ENCODE measurements around the gene ST8SIA5.
"Not testable (repeated sequence)": the region's sequence is repeated elsewhere in the genome, so short reads cannot be mapped to it uniquely, and the experiment has no call there.

The ST8SIA5 gene, protein sequence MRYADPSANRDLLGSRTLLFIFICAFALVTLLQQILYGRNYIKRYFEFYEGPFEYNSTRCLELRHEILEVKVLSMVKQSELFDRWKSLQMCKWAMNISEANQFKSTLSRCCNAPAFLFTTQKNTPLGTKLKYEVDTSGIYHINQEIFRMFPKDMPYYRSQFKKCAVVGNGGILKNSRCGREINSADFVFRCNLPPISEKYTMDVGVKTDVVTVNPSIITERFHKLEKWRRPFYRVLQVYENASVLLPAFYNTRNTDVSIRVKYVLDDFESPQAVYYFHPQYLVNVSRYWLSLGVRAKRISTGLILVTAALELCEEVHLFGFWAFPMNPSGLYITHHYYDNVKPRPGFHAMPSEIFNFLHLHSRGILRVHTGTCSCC

DNA sequence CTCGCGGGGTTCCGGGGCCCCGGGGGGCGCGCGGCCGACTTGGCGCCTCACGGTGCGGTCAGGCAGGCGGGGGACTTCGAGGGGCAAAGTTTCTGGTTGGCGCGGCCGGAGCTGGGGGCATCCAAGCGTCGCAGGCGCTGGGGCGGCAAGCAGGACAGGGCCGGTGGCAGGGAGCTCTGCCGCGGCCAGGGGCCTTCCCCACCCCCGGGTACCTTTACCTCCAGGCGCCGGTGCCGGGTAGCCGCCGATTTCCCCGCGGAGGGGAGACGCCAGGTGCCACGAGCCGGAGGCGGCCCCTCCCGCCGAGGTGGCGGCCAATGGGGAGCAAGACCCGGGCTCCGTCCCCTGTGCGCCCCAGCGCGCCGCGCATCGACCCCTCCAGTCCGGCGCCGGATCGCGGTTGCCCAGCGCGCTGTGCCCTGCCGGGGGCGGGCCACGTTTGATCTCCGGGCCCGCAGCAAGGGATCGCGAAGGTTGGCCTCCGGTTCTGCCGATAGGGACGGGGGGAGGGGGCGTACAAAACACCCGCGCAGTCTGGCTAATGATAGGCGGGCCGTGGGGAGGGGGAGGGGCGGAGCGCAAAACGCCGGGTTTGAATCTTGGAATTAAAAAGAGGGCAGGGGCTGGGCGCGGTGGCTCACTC is at the start of gene ST8SIA5:
Gene ST8SIA5, minus strand, starts transcription at position 495 of the 643 bp plus-strand sequence. CDS start 545 bp downstream, outside the sequence.
- H2AFZ ChIP-seq (ENCODE audit: low read length), result no peak within 1 kb of the TSS
- H3K27me3 ChIP-seq (ENCODE audit: insufficient read depth, low read length), result no peaks in the 10 kb centered on the region
- no peak for TF ChIP-seq EZH2 (IDR thresholded peaks at IDR 0.05; ENCODE audit: borderline replicate concordance, low read length)
- TF ChIP-seq, protein P1, sequence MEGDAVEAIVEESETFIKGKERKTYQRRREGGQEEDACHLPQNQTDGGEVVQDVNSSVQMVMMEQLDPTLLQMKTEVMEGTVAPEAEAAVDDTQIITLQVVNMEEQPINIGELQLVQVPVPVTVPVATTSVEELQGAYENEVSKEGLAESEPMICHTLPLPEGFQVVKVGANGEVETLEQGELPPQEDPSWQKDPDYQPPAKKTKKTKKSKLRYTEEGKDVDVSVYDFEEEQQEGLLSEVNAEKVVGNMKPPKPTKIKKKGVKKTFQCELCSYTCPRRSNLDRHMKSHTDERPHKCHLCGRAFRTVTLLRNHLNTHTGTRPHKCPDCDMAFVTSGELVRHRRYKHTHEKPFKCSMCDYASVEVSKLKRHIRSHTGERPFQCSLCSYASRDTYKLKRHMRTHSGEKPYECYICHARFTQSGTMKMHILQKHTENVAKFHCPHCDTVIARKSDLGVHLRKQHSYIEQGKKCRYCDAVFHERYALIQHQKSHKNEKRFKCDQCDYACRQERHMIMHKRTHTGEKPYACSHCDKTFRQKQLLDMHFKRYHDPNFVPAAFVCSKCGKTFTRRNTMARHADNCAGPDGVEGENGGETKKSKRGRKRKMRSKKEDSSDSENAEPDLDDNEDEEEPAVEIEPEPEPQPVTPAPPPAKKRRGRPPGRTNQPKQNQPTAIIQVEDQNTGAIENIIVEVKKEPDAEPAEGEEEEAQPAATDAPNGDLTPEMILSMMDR (IDR thresholded peaks at IDR 0.05; ENCODE audit: low read length), result no peak
- no peak within 1 kb of the TSS for H3K27ac ChIP-seq (ENCODE audit: low read depth, low read length, poor library complexity, severe bottlenecking)
- H3F3A ChIP-seq (ENCODE audit: insufficient read depth, low read length), result no peaks in the 10 kb centered on the region
- no peaks in the 10 kb centered on the region for H3K9me3 ChIP-seq (ENCODE audit: low read length)
- no peak within 1 kb of the TSS for H3K4me2 ChIP-seq (ENCODE audit: low read length)
- H3K36me3 ChIP-seq (ENCODE audit: insufficient read depth, low read length), result no peaks in the 10 kb centered on the region
- no peaks in the 10 kb centered on the region for H3K9me2 ChIP-seq (ENCODE audit: low read depth, low read length)
- no peaks in the 10 kb centered on the region for H3K4me1 ChIP-seq (ENCODE audit: insufficient read depth, low read length, severe bottlenecking)
- H3K9ac ChIP-seq (ENCODE audit: low read length), result no peak within 1 kb of the TSS
- no peaks in the 10 kb centered on the region for H4K20me1 ChIP-seq (ENCODE audit: insufficient read depth, low read length)
- no peak within 1 kb of the TSS for H3K4me3 ChIP-seq (ENCODE audit: low read depth, low read length, poor library complexity, severe bottlenecking)
- H3K79me2 ChIP-seq (ENCODE audit: insufficient read depth, low read length), result no peaks in the 10 kb centered on the region

DNA sequence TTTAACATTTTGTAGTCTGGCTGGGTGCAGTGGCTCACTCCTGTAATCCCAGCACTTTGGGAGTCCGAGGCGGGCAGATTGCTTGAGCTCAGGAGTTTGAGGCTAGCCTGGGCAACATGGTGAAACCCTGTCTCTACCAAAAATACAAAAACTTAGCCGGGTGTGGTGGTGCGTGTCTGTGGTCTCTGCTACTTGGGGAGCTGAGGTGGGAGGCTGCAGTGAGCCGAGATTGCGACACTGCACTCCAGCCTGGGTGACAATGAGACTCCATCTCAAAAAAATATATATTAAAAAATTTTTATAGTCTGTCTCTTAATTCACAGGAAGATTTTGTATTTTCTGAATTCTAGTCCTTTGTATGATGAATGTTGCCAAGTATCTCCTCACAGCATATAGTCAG is 39.1 kb upstream of the ST8SIA5 start:
- not testable (repeated sequence) for H4K20me1 ChIP-seq (ENCODE audit: insufficient read depth, low read length); H2AFZ ChIP-seq (ENCODE audit: low read length); H3F3A ChIP-seq (ENCODE audit: insufficient read depth, low read length); H3K9me2 ChIP-seq (ENCODE audit: low read depth, low read length); H3K27me3 ChIP-seq (ENCODE audit: insufficient read depth, low read length); H3K79me2 ChIP-seq (ENCODE audit: insufficient read depth, low read length); H3K4me3 ChIP-seq (ENCODE audit: low read depth, low read length, poor library complexity, severe bottlenecking); H3K9me3 ChIP-seq (ENCODE audit: low read length); H3K27ac ChIP-seq (ENCODE audit: low read depth, low read length, poor library complexity, severe bottlenecking); H3K4me1 ChIP-seq (ENCODE audit: insufficient read depth, low read length, severe bottlenecking); H3K36me3 ChIP-seq (ENCODE audit: insufficient read depth, low read length); H3K9ac ChIP-seq (ENCODE audit: low read length); H3K4me2 ChIP-seq (ENCODE audit: low read length)

DNA sequence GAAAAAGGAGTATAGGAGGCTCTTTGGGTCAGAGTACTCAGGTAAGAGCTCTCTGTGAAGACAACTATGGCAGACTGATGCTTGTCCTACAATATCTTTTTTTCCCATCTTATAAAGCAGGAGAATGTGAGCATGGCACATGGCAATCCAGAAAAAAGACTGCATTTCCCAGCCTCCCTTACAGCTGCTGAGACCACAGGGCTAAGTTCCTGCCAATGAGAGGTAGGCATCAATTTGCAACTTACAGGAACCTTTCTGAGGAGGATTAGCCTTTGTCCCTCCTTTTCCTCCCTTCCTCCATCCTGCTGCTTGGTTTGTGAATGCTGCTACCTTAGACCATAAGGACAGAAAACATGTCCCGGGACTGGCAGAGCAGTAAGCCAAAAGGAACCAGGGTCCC is 37.8 kb upstream of the ST8SIA5 start:
- H3K27ac ChIP-seq (ENCODE audit: low read depth, low read length, poor library complexity, severe bottlenecking), result no peak overlapping the region
- H3K36me3 ChIP-seq (ENCODE audit: insufficient read depth, low read length), result no peaks in the 10 kb centered on the region
- H3F3A ChIP-seq (ENCODE audit: insufficient read depth, low read length), result no peaks in the 10 kb centered on the region
- H3K4me1 ChIP-seq (ENCODE audit: insufficient read depth, low read length, severe bottlenecking), result no peaks in the 10 kb centered on the region
- no peaks in the 10 kb centered on the region for H4K20me1 ChIP-seq (ENCODE audit: insufficient read depth, low read length)
- H3K9me2 ChIP-seq (ENCODE audit: low read depth, low read length), result no peaks in the 10 kb centered on the region
- no peak for TF ChIP-seq EZH2 (IDR thresholded peaks at IDR 0.05; ENCODE audit: borderline replicate concordance, low read length)
- TF ChIP-seq, protein P1 (IDR thresholded peaks at IDR 0.05; ENCODE audit: low read length), result no peak
- no peak overlapping the region for H3K4me2 ChIP-seq (ENCODE audit: low read length)
- no peak overlapping the region for H3K4me3 ChIP-seq (ENCODE audit: low read depth, low read length, poor library complexity, severe bottlenecking)
- no peaks in the 10 kb centered on the region for H3K79me2 ChIP-seq (ENCODE audit: insufficient read depth, low read length)
- no peak overlapping the region for H2AFZ ChIP-seq (ENCODE audit: low read length)
- no peak overlapping the region for H3K9ac ChIP-seq (ENCODE audit: low read length)
- H3K9me3 ChIP-seq (ENCODE audit: low read length), result no peaks in the 10 kb centered on the region
- H3K27me3 ChIP-seq (ENCODE audit: insufficient read depth, low read length), result no peaks in the 10 kb centered on the region

Data from OCI-LY1 (cell line).